Body of pancreas (tissue), 4 donors: Measurements from ENCODE around the gene CTSD.

ENCODE experiments used
- POLR2A ChIP-seq, 3 donors: fragments of 450-650 bp; IDR thresholded peaks; one replicate each; pipeline ENCODE4 v1.6.1; 2016; ENCODE audit warnings: antibody characterized with exemption in 3 of 3, mild to moderate bottlenecking in 2 of 3
- TF ChIP-seq, protein P1 (sequence below), 7 experiments: fragments of 450-650 bp in 4 of 7; fragments of 200-600 bp in 3 of 7; sonication (generic) in 3 of 7; IDR thresholded peaks; one replicate each; pipeline ENCODE4 v1.5.1; 2016 to 2019; ENCODE audit warnings: antibody characterized with exemption in 7 of 7

- no peak for TF ChIP-seq POLR2A (IDR thresholded peaks at IDR 0.05)
- TF ChIP-seq, protein P1, sequence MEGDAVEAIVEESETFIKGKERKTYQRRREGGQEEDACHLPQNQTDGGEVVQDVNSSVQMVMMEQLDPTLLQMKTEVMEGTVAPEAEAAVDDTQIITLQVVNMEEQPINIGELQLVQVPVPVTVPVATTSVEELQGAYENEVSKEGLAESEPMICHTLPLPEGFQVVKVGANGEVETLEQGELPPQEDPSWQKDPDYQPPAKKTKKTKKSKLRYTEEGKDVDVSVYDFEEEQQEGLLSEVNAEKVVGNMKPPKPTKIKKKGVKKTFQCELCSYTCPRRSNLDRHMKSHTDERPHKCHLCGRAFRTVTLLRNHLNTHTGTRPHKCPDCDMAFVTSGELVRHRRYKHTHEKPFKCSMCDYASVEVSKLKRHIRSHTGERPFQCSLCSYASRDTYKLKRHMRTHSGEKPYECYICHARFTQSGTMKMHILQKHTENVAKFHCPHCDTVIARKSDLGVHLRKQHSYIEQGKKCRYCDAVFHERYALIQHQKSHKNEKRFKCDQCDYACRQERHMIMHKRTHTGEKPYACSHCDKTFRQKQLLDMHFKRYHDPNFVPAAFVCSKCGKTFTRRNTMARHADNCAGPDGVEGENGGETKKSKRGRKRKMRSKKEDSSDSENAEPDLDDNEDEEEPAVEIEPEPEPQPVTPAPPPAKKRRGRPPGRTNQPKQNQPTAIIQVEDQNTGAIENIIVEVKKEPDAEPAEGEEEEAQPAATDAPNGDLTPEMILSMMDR (IDR thresholded peaks at IDR 0.05) = no peak
Measured at GRCh38 chr11:1714908-1715885, 48.5 kb downstream of the CTSD start.
